Panc1 (cell line): Measurements from ENCODE around the gene ISY1. TPM values are rescaled to one million over a fixed set of nuclear protein-coding genes. Genes with fewer than 3 reads are reported as not detected.
"Not testable (repeated sequence)": the region's sequence is repeated elsewhere in the genome, so short reads cannot be mapped to it uniquely, and the experiment has no call there.

Experiments
- ATAC-seq: fragments of 200-7000 bp; cut with Tn5 transposase; 2 replicates; pipeline ENCODE4 v1.9.1; 2020; ENCODE audit warnings: mild to moderate bottlenecking, moderate library complexity
- BruUV-seq: library from RNA; stranded (reverse); fragments of 400-500 nt; replicated peaks from 2 replicates; lab custom pipeline; 2021; lab: Mats Ljungman, UMichigan
- CTCF ChIA-PET: fragments of 300-600 bp; sonication (Branson Sonifier 250); formaldehyde crosslinking; loops from one replicate; lab custom pipeline; 2022; ENCODE audit warnings: antibody characterized with exemption; lab: Charles Lee
- POLR2A ChIA-PET: fragments of 300-600 bp; sonication (Branson Sonifier 250); formaldehyde crosslinking; loops from one replicate; lab custom pipeline; 2022; ENCODE audit warnings: antibody characterized with exemption; lab: Charles Lee
- DNase-seq: peaks from one replicate; pipeline ENCODE4 v3.0.0-alpha.2; 2010; ENCODE audit warnings: low read depth, low spot score
- H3K27ac ChIP-seq: 2 replicates; pipeline ENCODE4 v1.5.1; 2011; ENCODE audit warnings: mild to moderate bottlenecking, low read length, inconsistent platforms
- H3K27me3 ChIP-seq: fragments of 200-500 bp; sonication (Bioruptor generic); 2 replicates; pipeline ENCODE4 v1.6.0; 2014; ENCODE audit warnings: low read length, inconsistent platforms; ENCODE audit not compliant: control insufficient read depth, insufficient read depth
- H3K36me3 ChIP-seq: fragments of 200-500 bp; sonication (Bioruptor generic); 2 replicates; pipeline ENCODE4 v1.5.1; 2014; ENCODE audit warnings: inconsistent platforms, mild to moderate bottlenecking, low read length, moderate library complexity; ENCODE audit not compliant: control insufficient read depth, insufficient read depth
- H3K4me1 ChIP-seq: 2 replicates; pipeline ENCODE4 v1.5.1; 2011; ENCODE audit warnings: inconsistent platforms, mild to moderate bottlenecking, low read length, moderate library complexity; ENCODE audit not compliant: control insufficient read depth, insufficient read depth
- H3K4me3 ChIP-seq, 2 experiments: 2 replicates each; pipeline ENCODE4 v1.5.1; 2011 to 2012; ENCODE audit warnings: low read depth in 2 of 2, low read length in 2 of 2, mild to moderate bottlenecking in 2 of 2, inconsistent platforms in 1 of 2, moderate library complexity in 1 of 2
- H3K9me3 ChIP-seq: fragments of 200-500 bp; sonication (Bioruptor generic); 2 replicates; pipeline ENCODE4 v1.5.1; 2014; ENCODE audit warnings: low read depth, mild to moderate bottlenecking, inconsistent platforms, low read length, moderate library complexity; ENCODE audit not compliant: control insufficient read depth, insufficient read depth
- POLR2AphosphoS5 ChIP-seq: IDR thresholded peaks from 2 replicates; pipeline ENCODE4 v1.6.1; 2012; ENCODE audit warnings: mild to moderate bottlenecking, low read depth, low read length, moderate library complexity
- REST ChIP-seq, 2 experiments: IDR thresholded peaks; 2 replicates each; pipeline ENCODE4 v1.6.1; 2011 to 2012; ENCODE audit warnings: low read depth in 2 of 2, control low read depth in 1 of 2, low read length in 1 of 2, mild to moderate bottlenecking in 1 of 2, moderate library complexity in 1 of 2; ENCODE audit not compliant: insufficient read depth in 1 of 2
- SIN3A ChIP-seq: IDR thresholded peaks from 2 replicates; pipeline ENCODE4 v1.6.1; 2012; ENCODE audit warnings: low read depth, mild to moderate bottlenecking, low read length, moderate library complexity, borderline replicate concordance; ENCODE audit not compliant: insufficient read depth
- TCF7L2 ChIP-seq: IDR thresholded peaks from 2 replicates; pipeline ENCODE4 v1.6.1; 2011; ENCODE audit warnings: mild to moderate bottlenecking, low read depth, low read length, inconsistent platforms
- in situ Hi-C: cut with HindIII; loops from 2 replicates; pipeline ENCODE4 v1.10.0; 2016; ENCODE audit warnings: low sequenced_read_pairs, low pct_unique_long_range_greater_than_20kb
- intact Hi-C: fragments of 100-400 bp; cut with micrococcal nuclease; formaldehyde crosslinking; loops from one replicate; pipeline ENCODE4 v1.10.0; 2022; ENCODE audit not compliant: unreplicated experiment
- total RNA-seq: library from RNA; stranded (reverse); gene quantifications from one replicate; pipeline ENCODE4 v1.2.1, GENCODE V29; 2021; ENCODE audit not compliant: unreplicated experiment
- TF ChIP-seq, protein P1 (sequence below): fragments of 450-650 bp; IDR thresholded peaks from 2 replicates; pipeline ENCODE4 v1.5.1; 2017; ENCODE audit warnings: mild to moderate bottlenecking

The ISY1 gene
- total RNA-seq, 1 experiment from 2014 or later = 45.7 TPM

- Histone ChIP-seq H3K4me3 (no peak overlapping the region), H3K36me3 (no peaks in the 10 kb centered on the region), H3K4me1 (peaks cover 22% of the 10 kb centered on the region), H3K27me3 (no peaks in the 10 kb centered on the region), H3K27ac (peak overlapping the region; percentile 65), H3K9me3 (no peaks in the 10 kb centered on the region)
- POLR2A ChIA-PET = no interaction called here
- in situ Hi-C loops = no loop called here
- CTCF ChIA-PET = interaction anchor here (1.4 kb wide), 1 partner anchor 49 kb away, joined by 4 read pairs; no protein-coding TSS in a partner anchor
- intact Hi-C loops = no loop called here
- BruUV-seq = no TSS peak
- no peak for TF ChIP-seq SIN3A
- TF ChIP-seq REST (IDR thresholded peaks at IDR 0.05; ENCODE audit: insufficient read depth in 1 of 2, low read depth in 2 of 2, low read length in 1 of 2) = no peak
- TF ChIP-seq TCF7L2 = no peak
- no peak for TF ChIP-seq POLR2AphosphoS5
- TF ChIP-seq, protein P1, sequence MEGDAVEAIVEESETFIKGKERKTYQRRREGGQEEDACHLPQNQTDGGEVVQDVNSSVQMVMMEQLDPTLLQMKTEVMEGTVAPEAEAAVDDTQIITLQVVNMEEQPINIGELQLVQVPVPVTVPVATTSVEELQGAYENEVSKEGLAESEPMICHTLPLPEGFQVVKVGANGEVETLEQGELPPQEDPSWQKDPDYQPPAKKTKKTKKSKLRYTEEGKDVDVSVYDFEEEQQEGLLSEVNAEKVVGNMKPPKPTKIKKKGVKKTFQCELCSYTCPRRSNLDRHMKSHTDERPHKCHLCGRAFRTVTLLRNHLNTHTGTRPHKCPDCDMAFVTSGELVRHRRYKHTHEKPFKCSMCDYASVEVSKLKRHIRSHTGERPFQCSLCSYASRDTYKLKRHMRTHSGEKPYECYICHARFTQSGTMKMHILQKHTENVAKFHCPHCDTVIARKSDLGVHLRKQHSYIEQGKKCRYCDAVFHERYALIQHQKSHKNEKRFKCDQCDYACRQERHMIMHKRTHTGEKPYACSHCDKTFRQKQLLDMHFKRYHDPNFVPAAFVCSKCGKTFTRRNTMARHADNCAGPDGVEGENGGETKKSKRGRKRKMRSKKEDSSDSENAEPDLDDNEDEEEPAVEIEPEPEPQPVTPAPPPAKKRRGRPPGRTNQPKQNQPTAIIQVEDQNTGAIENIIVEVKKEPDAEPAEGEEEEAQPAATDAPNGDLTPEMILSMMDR = no peak
- peak; percentile 93 for ATAC-seq
- peak; percentile 73 for DNase-seq
Measured at GRCh38 chr3:129195731-129196256, 34.9 kb upstream of the ISY1 start.

DNA sequence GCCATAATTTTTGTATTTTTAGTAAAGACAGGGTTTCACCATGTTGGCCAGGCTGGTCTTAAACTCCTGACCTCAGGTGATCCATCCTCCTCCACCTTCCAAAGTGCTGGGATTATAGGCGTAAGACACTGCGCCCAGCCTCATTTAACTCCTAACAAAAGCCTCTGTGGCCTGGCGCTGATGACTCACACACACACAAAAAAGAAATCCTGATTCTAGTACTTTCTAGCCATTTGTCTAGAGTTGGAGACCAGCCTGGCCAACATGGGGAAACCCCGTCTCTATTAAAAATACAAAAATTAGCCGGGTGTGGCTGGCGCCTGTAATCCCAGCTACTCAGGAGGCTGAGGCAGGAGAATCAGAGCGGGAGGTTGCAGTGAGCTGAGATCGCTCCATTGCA lies 28.9 kb upstream of the ISY1 start:
- H3K36me3 ChIP-seq, DNase-seq, ATAC-seq, intact Hi-C loops, CTCF ChIA-PET, in situ Hi-C loops, H3K27ac ChIP-seq, BruUV-seq, H3K4me3 ChIP-seq, H3K4me1 ChIP-seq, H3K27me3 ChIP-seq, H3K9me3 ChIP-seq: not testable (repeated sequence)
- POLR2A ChIA-PET = interaction anchor here (0.7 kb wide), 1 partner anchor 1858 kb away, joined by 4 read pairs; no protein-coding TSS in a partner anchor

DNA sequence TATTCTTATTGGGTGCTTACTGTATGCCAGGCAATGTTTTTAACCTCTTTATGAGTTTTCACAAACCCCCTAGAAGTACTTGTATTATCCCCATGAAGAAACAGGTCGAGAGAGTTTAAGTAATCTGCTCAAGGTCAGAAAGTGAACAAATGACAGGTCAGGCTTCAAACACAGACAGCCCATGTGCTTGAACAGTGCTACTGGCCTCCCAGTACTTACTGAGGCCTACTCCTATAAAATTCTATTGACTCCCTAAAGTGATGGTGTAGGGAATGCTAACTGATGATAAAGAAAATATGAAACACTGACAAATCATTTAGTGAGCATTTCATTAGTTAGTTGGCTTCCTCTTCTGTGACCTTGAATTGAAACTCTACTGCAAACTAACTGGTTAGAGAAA lies 27.0 kb upstream of the ISY1 start:
- in situ Hi-C loops = no loop called here
- no peaks in the 10 kb centered on the region; the same call in 1 of the 2 replicates for H3K36me3 ChIP-seq
- TF ChIP-seq POLR2AphosphoS5 (no peak), REST (IDR thresholded peaks at IDR 0.05; ENCODE audit: insufficient read depth in 1 of 2, low read depth in 2 of 2, low read length in 1 of 2) (no peak)
- TF ChIP-seq, protein P1 = no peak
- no peaks in the 10 kb centered on the region for H3K27me3 ChIP-seq
- H3K27ac ChIP-seq = no peak overlapping the region
- H3K4me3 ChIP-seq = no peak overlapping the region
- intact Hi-C loops = no loop called here
- DNase-seq (no peak), ATAC-seq (no peak)
- no peaks in the 10 kb centered on the region for H3K9me3 ChIP-seq
- peaks cover 10% of the 10 kb centered on the region; the same call in 1 of the 2 replicates for H3K4me1 ChIP-seq
- no TSS peak for BruUV-seq
- ChIA-PET CTCF (no interaction called here), POLR2A (no interaction called here)
